Posterior cingulate gyrus (tissue), 11 donors: Measurements from ENCODE around the gene PRR15.
"Not testable (repeated sequence)": the region's sequence is repeated elsewhere in the genome, so short reads cannot be mapped to it uniquely, and the experiment has no call there.

ENCODE experiments used
- DNase-seq, 10 donors: peaks; one replicate each; pipeline versions ENCODE4 v3.0.0 to v3.0.0-alpha.2; 2020 to 2021; ENCODE audit warnings: mixed read lengths in 3 of 10
- intact Hi-C: fragments of 100-400 bp; cut with DNase I; formaldehyde crosslinking; loops from one replicate; pipeline ENCODE4 v1.15.1; 2023

The PRR15 gene, protein sequence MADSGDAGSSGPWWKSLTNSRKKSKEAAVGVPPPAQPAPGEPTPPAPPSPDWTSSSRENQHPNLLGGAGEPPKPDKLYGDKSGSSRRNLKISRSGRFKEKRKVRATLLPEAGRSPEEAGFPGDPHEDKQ

GRCh38 chr7:29563590-29564495 lies at the start of gene PRR15:
TSS of gene PRR15 (plus strand) at chr7:29563835. CDS start at chr7:29566330, 2,495 bp downstream.
- DNase-seq, result peak in 7 of 10 donors; percentile 30 to 89 (median 60)
- intact Hi-C loops, result no loop called here

GRCh38 chr7:29516491-29516890 lies 47.1 kb upstream of the PRR15 start:
- intact Hi-C loops, result no loop called here
- DNase-seq, result no peak

- no peak for DNase-seq
- intact Hi-C loops, result no loop called here
Measured at GRCh38 chr7:29518616-29519015, 45.0 kb upstream of the PRR15 start.

- no peak for DNase-seq
- intact Hi-C loops, result no loop called here
Measured at GRCh38 chr7:29523728-29524127, 39.9 kb upstream of the PRR15 start.

DNA sequence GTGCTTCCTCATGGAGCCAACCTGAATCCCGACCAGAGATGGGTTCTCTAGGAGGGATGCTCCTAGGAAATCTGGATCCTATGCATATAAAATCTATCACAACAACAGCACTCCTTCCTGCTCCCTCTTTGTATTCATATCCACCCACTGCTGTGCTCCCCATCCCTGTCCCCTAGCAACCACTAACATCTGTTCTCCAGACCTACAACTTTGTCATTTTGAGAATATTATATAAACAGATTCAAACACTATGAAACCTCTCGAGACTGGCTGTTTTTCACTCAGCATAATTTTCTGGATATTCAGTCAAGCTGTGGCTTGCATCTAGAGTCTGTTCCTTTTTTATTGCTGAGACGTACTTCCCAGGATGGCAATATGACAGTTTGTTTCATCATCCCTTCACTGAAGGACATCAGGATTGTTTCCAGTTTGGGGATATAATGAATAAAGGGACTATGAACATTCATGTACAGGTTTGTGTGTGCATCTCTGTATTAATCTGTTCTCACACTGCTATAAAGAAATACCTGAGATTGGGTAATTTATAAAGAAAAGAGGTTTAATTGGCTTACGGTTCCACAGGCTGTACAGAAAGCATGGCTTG lies 36.0 kb upstream of the PRR15 start:
- intact Hi-C loops, result no loop called here
- no peak for DNase-seq

GRCh38 chr7:29528526-29528925 lies 35.1 kb upstream of the PRR15 start:
- intact Hi-C loops, DNase-seq: not testable (repeated sequence)

GRCh38 chr7:29538389-29538788 lies 25.2 kb upstream of the PRR15 start:
- intact Hi-C loops, result no loop called here

DNA sequence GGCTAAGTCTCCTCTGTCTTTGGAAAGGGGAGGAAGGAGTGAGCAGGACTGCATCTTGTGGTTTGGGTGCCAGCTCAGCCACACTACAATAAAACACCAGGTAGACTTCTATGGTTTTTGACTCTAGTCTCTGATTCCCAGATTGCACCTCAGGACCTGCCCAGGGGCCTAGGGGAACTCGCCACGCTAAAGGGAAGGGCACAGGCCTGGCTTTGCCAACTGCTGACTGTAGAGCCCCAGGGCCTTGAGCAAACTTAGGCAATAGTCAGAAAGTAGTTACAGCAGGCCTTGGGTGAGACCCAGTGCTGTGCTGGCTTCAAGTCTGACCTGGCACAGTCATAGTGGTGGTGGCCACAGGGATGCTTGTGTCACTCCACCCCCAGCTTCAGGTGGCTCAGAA lies 24.2 kb upstream of the PRR15 start:
- no peak for DNase-seq
- intact Hi-C loops, result no loop called here

More at GRCh38 chr7:29538389-29538788, 25.2 kb upstream of the PRR15 start:
- no peak for DNase-seq

DNA sequence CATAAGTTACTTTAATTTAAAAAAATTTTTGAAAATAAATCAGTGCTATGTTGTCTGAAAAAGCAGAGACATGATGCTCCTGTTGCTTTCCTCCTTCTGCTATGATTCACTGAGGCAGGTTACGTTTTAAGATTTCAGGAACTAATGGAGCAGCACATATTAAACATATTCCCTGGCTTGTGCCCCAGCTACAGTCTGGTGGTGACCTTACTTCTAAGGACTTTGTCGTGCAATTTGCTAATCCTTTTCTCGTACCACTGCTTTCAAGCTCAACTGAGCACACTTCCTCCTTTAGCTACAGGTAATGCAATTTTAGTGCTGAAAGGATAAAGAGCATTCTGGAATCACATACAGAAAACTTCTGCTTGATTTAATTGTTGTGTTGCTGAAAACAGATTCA lies 16.2 kb upstream of the PRR15 start:
- intact Hi-C loops, result no loop called here
- no peak for DNase-seq

GRCh38 chr7:29548823-29549222 lies 14.8 kb upstream of the PRR15 start:
- intact Hi-C loops, result no loop called here
- no peak for DNase-seq

- no peak for DNase-seq
- intact Hi-C loops, result no loop called here
Measured at GRCh38 chr7:29552392-29552791, 11.2 kb upstream of the PRR15 start.

DNA sequence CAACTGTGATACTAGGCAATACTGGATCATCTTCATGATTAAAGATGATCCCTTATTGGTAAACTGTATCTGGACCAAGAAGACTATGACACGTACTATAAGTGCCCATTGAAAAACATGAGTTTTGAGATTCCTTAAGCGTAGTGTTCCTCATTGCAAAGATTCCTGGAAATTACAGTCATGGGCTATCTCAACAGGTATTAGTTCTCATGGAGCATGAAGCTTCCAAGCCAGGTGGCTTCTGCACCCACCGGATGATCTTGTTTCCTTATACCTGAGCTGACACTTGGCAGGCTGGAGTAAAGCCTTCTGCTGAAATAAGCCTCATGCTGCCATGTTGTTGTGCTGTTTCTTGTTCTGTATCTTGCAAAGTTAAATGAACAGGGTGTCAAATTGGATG lies 8.6 kb upstream of the PRR15 start:
- intact Hi-C loops, result no loop called here
- no peak for DNase-seq

DNA sequence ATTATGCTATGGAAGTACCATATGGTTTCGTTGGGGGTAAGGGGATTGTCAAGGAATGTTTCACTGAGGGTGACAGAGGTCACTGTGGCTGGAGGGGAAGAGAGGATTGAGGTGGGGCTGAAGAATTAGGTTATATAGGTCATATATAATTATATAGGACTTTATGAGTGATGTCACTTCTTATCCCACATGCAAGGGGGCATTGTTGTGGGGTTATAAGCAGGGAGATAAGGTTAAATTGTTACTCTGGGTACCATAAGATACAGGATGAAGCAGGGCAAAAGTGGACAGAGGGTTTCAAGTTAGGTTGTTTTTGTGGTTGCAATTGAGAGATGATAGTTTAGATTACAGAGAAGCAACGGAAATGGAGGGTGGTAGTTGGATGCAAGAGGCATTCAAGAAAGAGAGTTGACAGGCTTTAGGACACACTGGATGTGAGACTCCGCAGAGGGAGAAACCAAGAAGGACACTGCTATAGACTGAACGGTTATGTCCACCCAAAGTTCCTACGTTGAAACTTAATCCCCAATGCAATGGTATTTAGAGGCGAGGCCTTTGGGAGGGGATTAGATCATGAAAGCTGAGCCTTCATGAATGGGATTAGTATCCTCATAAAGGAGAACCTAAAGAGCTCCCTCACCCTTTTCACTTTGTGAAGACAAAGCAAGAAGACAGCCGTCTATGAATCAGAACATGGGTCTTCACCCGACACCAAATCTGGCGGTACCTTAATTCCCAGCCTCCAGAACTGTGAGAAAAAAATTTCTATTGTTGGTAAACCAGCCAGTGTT lies 7.0 kb upstream of the PRR15 start:
- intact Hi-C loops, result no loop called here
- no peak for DNase-seq

DNA sequence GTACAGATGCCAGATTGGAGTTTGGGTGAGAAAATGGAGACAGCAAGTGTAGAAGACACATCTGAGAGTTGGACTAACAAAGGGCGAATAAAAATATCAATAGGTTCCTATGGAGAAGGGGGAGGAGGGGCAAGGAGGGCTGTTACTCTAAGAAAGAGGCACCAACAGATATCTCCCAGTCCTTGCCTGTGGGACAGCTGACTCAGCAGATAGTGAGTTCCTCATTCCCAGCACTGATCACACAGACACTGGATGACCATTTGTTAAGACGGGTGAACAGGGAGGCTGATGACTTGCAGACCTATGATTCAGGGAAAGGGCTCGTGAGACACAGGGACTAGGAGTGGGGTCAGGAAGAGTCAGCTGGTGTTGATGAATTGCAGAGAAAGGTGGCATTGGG lies 5.7 kb upstream of the PRR15 start:
- DNase-seq, result peak in 1 of 10 donors; percentile 8
- intact Hi-C loops, result no loop called here

GRCh38 chr7:29561271-29561670 lies 2.4 kb upstream of the PRR15 start:
- intact Hi-C loops, result no loop called here
- DNase-seq, result no peak

- intact Hi-C loops, result no loop called here
- DNase-seq, result no peak
Measured at GRCh38 chr7:29562307-29562706, 1.3 kb upstream of the PRR15 start.

GRCh38 chr7:29564496-29565223 lies 1.0 kb downstream of the PRR15 start:
- DNase-seq, result peak in 7 of 10 donors; percentile 34 to 91 (median 50)
- intact Hi-C loops, result no loop called here

DNA sequence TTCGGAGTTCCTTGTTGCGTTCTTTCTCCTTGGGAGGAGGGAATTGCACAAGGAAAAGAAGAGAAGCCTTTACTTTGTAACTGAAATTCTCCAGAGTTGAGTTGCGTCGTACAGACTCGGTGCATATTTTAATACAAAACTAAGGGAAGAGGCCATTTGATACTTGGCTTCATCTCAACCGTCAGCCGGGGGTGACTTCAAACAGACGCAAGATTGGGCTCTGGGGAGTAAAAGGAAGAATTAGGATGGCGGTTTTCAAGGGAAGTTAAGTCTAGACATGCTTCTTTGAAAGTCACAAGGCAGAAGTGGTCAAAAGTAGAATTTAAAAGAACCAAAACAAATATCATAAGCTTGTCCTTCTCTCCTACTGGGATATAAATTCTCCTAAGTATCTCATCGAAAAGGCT lies 1.6 kb downstream of the PRR15 start:
- no peak for DNase-seq
- intact Hi-C loops, result no loop called here

DNA sequence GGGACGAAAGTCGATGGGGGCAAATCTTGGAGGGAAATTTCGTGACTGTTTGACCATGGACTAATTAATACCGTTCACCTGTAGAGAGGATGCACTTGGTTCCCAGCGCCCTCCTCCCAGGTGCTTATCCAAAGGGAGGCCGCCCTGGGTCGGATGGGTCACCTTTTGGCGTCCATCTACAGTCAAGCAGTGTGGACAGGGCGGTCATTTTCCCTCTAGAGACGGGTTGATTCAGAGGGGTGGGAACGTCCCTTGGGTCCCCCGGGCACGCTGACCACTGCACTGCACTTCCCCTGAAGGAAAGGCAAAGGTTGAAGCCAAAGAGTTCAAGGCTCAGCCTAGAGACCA lies 2.0 kb downstream of the PRR15 start:
- intact Hi-C loops, result no loop called here
- DNase-seq, result no peak
